Activated T-cell treated with anti-CD3 and anti-CD28 coated beads for 1 hour (primary cell): Measurements from ENCODE around the gene HABP2.

Source experiments
- DNase-seq: peaks from one replicate; pipeline ENCODE4 v3.0.0-alpha.2; 2020; ENCODE audit warnings: low read depth

Gene HABP2

GRCh38 chr10:113527211-113527906 lies 25.5 kb upstream of the HABP2 start:
- no peak for DNase-seq

DNA sequence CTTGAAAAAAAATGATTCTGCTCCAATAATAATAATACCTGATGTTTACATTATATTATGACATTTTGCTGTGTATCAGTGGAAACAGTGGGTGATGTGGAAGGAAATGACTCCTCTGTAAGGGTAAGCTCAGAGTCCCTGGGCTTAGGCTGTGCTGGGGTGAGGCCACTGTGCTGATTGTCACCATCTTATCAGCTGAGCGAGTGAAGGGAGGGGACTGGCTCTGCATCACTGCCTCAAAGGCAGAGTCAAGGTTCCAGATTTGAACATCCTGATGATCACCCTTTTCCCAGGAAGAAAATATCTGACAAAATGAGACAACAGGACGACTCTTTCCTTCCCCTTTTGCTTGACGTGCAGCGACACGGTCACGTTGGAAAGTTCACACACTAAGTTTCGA lies 24.0 kb upstream of the HABP2 start:
- DNase-seq, result no peak

DNA sequence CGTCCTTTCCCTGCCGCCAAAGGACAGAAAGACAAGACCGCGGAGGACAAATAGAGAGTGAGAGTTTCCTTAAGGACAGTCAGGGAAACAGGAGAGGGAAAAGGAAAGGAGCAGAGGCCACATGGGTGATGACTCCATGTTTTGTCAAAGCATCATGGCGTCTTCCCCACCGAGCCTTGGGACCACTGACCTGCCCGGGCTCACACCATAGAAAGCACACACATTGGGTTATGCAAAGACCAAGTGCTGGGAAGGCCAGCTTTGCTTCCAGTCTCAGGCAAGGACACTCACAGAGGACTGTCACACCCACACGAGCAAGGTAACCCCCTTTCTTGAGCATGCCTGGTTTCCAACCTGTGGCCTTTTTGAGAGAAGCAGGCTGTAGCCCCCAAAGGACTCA lies 23.3 kb upstream of the HABP2 start:
- no peak for DNase-seq

DNA sequence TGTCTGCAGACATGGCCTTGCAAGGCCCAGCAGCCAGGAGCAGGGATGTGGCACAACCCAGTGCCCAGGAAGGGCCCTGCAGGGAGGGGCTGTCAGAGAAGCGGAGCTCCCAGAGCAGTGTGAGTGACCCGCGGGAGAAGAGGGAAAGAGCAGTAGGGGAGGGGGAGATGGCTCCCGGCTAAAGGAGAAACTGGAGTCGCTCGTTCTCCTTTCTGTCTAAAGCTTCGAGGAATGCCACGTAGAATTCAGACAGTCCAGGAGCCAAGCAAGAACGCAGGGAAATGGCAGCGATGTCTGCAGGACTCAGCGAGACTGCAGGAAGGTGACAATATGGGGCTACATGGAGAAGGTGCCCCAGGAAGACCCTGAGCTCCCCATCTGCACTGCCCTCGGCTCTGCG lies 22.4 kb upstream of the HABP2 start:
- no peak for DNase-seq

- no peak for DNase-seq
Measured at GRCh38 chr10:113532724-113533123, 20.1 kb upstream of the HABP2 start.

DNA sequence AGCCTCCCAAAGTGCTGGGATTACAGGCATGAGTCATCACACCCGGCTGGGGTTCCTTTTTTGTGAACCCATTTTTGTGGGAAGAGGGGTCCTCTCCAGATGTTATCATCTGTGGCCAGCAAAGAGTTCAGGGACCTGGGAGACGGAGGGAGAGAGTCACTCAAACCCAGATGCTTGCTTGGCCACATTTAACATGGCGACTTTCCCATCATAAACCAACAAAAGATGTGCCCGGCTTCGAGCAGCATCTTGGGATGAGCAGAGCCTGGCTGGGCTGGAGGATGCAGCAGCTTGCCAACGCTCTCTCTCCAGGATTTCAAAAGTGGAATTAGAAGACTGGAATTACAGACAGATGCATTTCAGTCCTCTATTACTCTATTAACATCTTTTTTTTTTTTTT lies 19.1 kb upstream of the HABP2 start:
- DNase-seq, result no peak

- no peak for DNase-seq
Measured at GRCh38 chr10:113534423-113534822, 18.4 kb upstream of the HABP2 start.

GRCh38 chr10:113537672-113538071 lies 15.2 kb upstream of the HABP2 start:
- DNase-seq, result no peak

GRCh38 chr10:113538151-113538550 lies 14.7 kb upstream of the HABP2 start:
- DNase-seq, result no peak

GRCh38 chr10:113539789-113540188 lies 13.1 kb upstream of the HABP2 start:
- no peak for DNase-seq

DNA sequence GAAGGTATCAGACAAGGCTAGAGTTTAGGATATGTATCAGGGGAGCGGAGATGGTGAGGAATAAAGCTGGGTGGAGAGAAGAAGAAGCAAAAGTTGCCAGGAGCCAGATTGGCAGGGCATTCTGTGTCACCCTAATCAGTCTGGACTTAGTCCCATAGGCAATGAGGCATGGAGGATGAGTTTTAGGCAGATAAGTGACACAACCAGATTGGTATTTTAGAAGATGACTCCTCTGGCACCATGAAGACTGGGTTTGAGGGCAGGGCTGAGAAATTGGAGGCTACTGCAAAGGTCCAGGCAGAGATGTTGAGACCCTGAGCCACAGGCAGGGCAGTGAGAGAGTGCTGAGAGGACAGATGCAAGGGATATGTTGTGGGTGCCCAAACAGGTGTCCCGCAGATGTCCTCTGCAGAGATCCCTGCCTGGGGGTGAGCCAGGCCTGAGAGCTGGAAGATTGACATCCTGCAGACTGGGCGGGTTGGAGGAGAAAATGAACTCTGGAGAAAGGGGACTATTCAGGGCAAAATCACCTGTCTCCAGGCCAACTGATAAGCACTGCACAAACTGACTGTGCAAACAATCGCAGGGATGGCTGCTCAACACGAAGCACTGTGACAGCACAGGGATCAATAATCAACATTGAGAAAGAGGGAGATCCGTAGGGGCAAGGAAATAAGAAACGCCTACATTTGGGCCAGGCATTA lies 11.9 kb upstream of the HABP2 start:
- DNase-seq, result no peak

DNA sequence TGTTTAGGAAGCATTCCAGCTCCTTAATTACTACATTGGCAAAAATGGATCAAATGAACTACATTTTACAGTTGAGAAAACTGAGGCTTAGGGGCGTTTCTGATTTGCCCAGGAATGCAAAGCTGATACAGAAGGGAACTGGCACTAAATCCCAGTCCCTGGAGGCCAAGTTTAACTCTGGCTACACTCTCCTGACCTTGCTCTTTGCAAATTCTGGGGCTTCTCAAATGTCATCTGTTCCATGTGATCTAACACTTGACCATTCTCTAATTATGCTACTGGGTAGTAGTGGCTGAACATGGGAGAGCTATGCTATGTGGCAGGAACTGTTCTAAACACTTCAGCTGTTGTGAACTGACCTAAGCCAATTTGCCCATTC lies 11.3 kb upstream of the HABP2 start:
- DNase-seq, result no peak

- DNase-seq, result no peak
Measured at GRCh38 chr10:113543107-113543955, 9.5 kb upstream of the HABP2 start.

- no peak for DNase-seq
Measured at GRCh38 chr10:113544392-113544791, 8.5 kb upstream of the HABP2 start.

DNA sequence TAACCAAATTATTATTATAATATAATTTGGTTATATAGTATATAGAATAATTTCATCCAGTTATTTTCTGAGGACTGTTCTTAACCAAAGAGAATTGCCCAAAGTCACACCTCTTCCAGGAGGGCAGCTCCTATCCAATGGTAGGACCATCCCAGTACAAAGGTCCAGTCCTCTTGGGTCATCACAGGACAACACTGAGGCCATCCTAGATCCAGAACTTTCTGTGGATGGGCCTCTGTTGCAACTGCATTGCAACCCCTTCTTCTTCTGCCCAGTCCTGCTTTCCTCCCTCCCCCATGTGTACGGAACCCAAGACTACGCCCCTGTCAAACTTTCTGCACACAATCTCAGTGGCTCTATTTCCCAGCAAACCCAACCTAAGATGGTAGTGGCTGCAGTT lies 5.4 kb upstream of the HABP2 start:
- DNase-seq, result no peak

DNA sequence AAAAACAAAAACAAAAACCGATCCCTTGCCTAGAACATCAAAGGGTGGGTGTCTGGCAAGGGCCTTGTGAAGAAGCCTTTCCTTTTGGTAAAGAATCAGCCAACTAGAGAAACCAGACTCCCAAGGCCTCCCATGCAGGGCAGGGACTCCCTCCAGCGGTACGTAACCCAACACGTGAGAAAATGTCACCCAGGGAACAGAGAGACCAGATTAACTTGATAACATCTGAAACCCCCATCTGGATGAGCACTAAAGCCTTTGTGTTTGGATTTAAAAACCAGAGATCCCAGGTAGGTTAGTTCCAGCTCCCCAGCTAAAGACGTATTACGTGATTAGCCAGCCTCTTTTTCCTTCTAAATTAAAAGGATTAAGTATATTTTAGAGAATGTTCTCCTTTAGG lies 3.0 kb upstream of the HABP2 start:
- no peak for DNase-seq

DNA sequence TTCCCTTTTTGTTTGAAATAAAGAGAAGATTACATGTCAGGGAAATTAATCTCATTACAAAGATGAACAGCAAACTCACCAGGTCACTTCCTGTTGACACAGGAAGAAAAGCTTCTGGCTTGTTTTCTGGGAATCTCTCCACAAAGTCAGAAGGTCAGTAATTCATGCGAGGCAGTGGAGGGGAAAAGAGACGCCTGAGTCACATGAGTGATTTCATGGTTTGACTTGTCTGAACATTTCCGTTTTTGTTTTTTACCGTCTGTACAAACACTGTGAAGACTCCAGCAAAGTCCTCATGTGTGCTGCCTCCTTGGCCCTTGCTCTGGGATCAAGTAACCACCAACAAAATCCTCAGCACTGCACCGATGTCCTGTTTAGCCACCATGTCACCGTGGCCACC lies 2.5 kb upstream of the HABP2 start:
- DNase-seq, result no peak

DNA sequence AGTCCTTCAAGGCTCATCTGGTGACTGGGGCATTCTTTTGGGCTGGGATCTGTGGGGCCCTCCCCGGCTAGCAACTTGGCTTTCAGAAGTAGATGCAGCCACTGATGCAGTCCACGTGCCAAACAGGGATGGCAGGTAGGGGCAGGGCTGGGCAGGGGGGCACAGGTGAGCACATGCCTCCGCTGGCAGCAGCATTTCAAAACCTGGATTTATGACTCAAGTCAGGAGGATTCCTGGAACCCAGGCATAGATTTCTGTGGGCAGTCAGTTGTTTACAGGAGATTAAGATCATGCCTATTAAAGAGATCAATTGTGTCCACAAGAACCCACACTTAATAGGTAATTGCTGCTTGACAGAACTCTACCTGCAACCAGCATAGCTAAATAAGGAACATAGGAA lies 839 bp upstream of the HABP2 start:
- no peak for DNase-seq

DNA sequence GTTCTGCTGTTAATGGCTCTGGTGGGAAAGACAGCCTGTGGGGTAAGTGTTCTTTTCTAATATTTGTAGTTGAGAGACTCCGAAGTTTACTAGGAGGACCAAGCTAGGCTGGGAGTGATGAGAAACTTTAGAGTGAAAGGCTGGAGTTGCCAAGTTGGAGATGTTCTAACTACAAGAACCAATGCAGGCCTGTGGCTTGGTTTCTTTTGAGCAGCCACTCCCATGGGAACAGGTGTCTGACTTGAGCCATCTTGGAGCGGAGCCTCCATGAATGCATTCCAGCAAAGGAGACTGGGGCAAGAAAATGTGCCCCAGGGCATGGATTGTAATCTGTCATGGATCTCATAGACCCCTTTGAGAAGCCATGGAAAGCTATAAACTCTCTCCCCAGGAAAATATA lies 296 bp downstream of the HABP2 start:
- no peak for DNase-seq

GRCh38 chr10:113554214-113554613 lies 1.4 kb downstream of the HABP2 start:
- no peak for DNase-seq

DNA sequence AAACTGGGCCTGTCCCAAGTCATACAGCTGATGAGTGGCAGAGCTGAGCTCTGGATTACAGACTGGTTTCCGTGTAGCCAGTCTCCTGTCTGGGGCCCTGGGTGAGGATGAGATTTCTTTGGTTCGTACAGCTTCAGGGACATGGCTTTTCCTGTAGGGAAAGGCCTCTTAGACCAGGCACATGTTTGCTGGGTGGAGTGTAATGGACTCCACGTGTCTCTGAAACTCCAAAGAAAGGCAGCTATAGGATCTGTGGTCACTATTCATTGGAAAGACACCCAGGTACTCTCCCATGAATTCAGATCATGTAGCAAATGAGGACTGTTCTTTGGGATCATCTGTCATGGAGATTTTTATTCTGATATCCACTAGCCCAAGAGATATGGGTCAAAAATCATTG lies 2.4 kb downstream of the HABP2 start:
- DNase-seq, result no peak

DNA sequence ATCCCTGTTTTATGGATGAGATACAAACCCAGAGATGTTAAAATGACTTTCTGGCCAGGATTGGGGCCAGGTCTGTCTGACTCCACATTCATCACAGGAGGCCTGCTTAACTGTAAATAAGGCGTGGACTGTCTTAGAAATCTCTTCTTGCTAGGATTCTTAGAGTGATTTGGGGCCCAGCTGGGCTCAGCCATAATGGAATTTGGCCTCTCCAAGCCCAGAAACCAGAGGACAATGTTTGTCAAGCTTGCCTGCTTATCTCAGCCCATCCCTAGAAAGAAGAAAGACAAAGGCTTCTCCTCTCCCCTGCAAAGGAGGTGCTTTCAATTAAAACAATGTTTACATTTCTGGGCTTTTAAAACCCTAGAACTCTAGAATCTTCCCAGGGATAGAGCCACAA lies 2.9 kb downstream of the HABP2 start:
- no peak for DNase-seq

GRCh38 chr10:113557424-113557862 lies 4.6 kb downstream of the HABP2 start:
- no peak for DNase-seq
